ENCODE measurements around the gene PLEKHA7. TPM values are rescaled to one million over a fixed set of nuclear protein-coding genes. Genes with fewer than 3 reads are reported as not detected.

PLEKHA7 gene
- polyA plus RNA-seq, 1 experiment = 0.05 TPM

- TF ChIP-seq CTCF (IDR thresholded peaks at IDR 0.05; ENCODE audit: low read depth, low read length) = peak; percentile 56
- ChIA-PET POLR2A (no interaction called here), CTCF (interaction anchor here (0.9 to 5.0 kb wide), 6 partner anchors 17 to 284 kb away, joined by 3 to 60 read pairs (median 3); no protein-coding TSS in a partner anchor)
- DNase-seq (ENCODE audit: low read depth, low spot score) = no peak
- H3K27ac ChIP-seq (ENCODE audit: low read depth, low read length) = no peak overlapping the region
- peaks cover 13% of the 10 kb centered on the region for H3K27me3 ChIP-seq (ENCODE audit: control insufficient read depth, insufficient read depth, low read length)
- H3K9me3 ChIP-seq (ENCODE audit: control insufficient read depth, insufficient read depth, low read length) = no peaks in the 10 kb centered on the region
- H3K4me3 ChIP-seq (ENCODE audit: low read depth, low read length) = no peak overlapping the region
These were observed 68.3 kb downstream of the PLEKHA7 start for GRCh38 chr11:16945671-16946469.

- Histone ChIP-seq H3K27ac (ENCODE audit: low read depth, low read length) (no peak overlapping the region), H3K4me3 (ENCODE audit: low read depth, low read length) (no peak overlapping the region), H3K9me3 (ENCODE audit: control insufficient read depth, insufficient read depth, low read length) (no peaks in the 10 kb centered on the region), H3K27me3 (ENCODE audit: control insufficient read depth, insufficient read depth, low read length) (peaks cover 13% of the 10 kb centered on the region)
- DNase-seq (ENCODE audit: low read depth, low spot score) = no peak
- ChIA-PET CTCF (no interaction called here), POLR2A (no interaction called here)
- no peak for TF ChIP-seq CTCF (IDR thresholded peaks at IDR 0.05; ENCODE audit: low read depth, low read length)
These were observed 71.3 kb downstream of the PLEKHA7 start for GRCh38 chr11:16942911-16943310.

- DNase-seq (ENCODE audit: low read depth, low spot score) = no peak
- no peak for TF ChIP-seq CTCF (IDR thresholded peaks at IDR 0.05; ENCODE audit: low read depth, low read length)
- H3K27ac ChIP-seq (ENCODE audit: low read depth, low read length) = no peak overlapping the region
- H3K9me3 ChIP-seq (ENCODE audit: control insufficient read depth, insufficient read depth, low read length) = no peaks in the 10 kb centered on the region
- CTCF ChIA-PET = interaction anchor here (2.1 kb wide), 1 partner anchor 121 kb away, joined by 16 read pairs; no protein-coding TSS in a partner anchor
- POLR2A ChIA-PET = no interaction called here
- no peak overlapping the region for H3K4me3 ChIP-seq (ENCODE audit: low read depth, low read length)
- H3K27me3 ChIP-seq (ENCODE audit: control insufficient read depth, insufficient read depth, low read length) = peaks cover 15% of the 10 kb centered on the region
These were observed 71.9 kb downstream of the PLEKHA7 start for GRCh38 chr11:16942342-16942741.

GRCh38 chr11:16941935-16942334 lies 72.3 kb downstream of the PLEKHA7 start:
- TF ChIP-seq CTCF (IDR thresholded peaks at IDR 0.05; ENCODE audit: low read depth, low read length) = no peak
- H3K27me3 ChIP-seq (ENCODE audit: control insufficient read depth, insufficient read depth, low read length) = peaks cover 15% of the 10 kb centered on the region
- no peak for DNase-seq (ENCODE audit: low read depth, low spot score)
- no peak overlapping the region for H3K4me3 ChIP-seq (ENCODE audit: low read depth, low read length)
- no peak overlapping the region for H3K27ac ChIP-seq (ENCODE audit: low read depth, low read length)
- CTCF ChIA-PET = interaction anchor here (0.7 to 2.1 kb wide), 4 partner anchors 110 to 154 kb away, joined by 3 to 16 read pairs (median 3); no protein-coding TSS in a partner anchor
- no peaks in the 10 kb centered on the region for H3K9me3 ChIP-seq (ENCODE audit: control insufficient read depth, insufficient read depth, low read length)
- POLR2A ChIA-PET = no interaction called here

GRCh38 chr11:16938061-16938460 lies 76.2 kb downstream of the PLEKHA7 start:
- peaks cover 14% of the 10 kb centered on the region for H3K27me3 ChIP-seq (ENCODE audit: control insufficient read depth, insufficient read depth, low read length)
- no peak overlapping the region for H3K27ac ChIP-seq (ENCODE audit: low read depth, low read length)
- no peaks in the 10 kb centered on the region for H3K9me3 ChIP-seq (ENCODE audit: control insufficient read depth, insufficient read depth, low read length)
- no peak overlapping the region for H3K4me3 ChIP-seq (ENCODE audit: low read depth, low read length)
- ChIA-PET POLR2A (no interaction called here), CTCF (interaction anchor here (0.6 to 1.2 kb wide), 3 partner anchors 122 to 152 kb away, joined by 3 to 6 read pairs (median 4); no protein-coding TSS in a partner anchor)
- no peak for DNase-seq (ENCODE audit: low read depth, low spot score)
- no peak for TF ChIP-seq CTCF (IDR thresholded peaks at IDR 0.05; ENCODE audit: low read depth, low read length)

All from AG04450 (cell line).